H1 (cell line): ENCODE results near the gene CLEC2D. TPM values are rescaled to one million over a fixed set of nuclear protein-coding genes. Genes with fewer than 3 reads are reported as not detected.
A peak's percentile ranks its signal among the peaks of the same experiment; 100 is the strongest.

Experiments used
- HDAC2 ChIP-seq, 2 experiments: fragments of 300-600 bp in 1 of 2; sonication (generic) in 1 of 2; IDR thresholded peaks; 2 replicates each; pipeline ENCODE4 v1.6.1; 2011 to 2012; ENCODE audit warnings: low read depth in 2 of 2, low read length in 2 of 2, mild to moderate bottlenecking in 2 of 2, moderate library complexity in 2 of 2, borderline replicate concordance in 1 of 2, inconsistent platforms in 1 of 2
- KDM4A ChIP-seq: IDR thresholded peaks from one replicate; pipeline ENCODE4 v1.7.1; 2012; ENCODE audit warnings: low read depth, mild to moderate bottlenecking, moderate library complexity, low read length, inconsistent platforms; ENCODE audit not compliant: severe bottlenecking
- PHF8 ChIP-seq: fragments of 200-600 bp; sonication (generic); conservative IDR thresholded peaks from 2 replicates; pipeline ENCODE4 v1.7.1; 2012; ENCODE audit warnings: low read depth, mild to moderate bottlenecking, inconsistent platforms, low read length, moderate library complexity
- POLR2A ChIP-seq, 2 experiments: IDR thresholded peaks; 1 replicate in 1 of 2; 2 replicates in 1 of 2; pipeline ENCODE4 v1.6.1; 2011; ENCODE audit warnings: low read depth in 2 of 2, low read length in 2 of 2, mild to moderate bottlenecking in 2 of 2; ENCODE audit errors: control extremely low read depth in 1 of 2
- POLR2AphosphoS5 ChIP-seq: IDR thresholded peaks from 2 replicates; pipeline ENCODE4 v1.6.1; 2011; ENCODE audit warnings: low read depth, low read length
- RNF2 ChIP-seq: fragments of 200-900, 300-1000 bp; sonication (generic); IDR thresholded peaks from 2 replicates; pipeline ENCODE4 v1.7.1; 2016; ENCODE audit warnings: borderline replicate concordance, low read depth, mild to moderate bottlenecking, antibody characterized with exemption, low read length; ENCODE audit not compliant: poor library complexity, severe bottlenecking; ENCODE audit errors: missing control alignments
- SAP30 ChIP-seq: fragments of 300-600 bp; sonication (generic); IDR thresholded peaks from 2 replicates; pipeline ENCODE4 v1.7.1; 2012; ENCODE audit warnings: low read length, moderate library complexity, mild to moderate bottlenecking, inconsistent platforms; ENCODE audit not compliant: insufficient read depth, insufficient replicate concordance
- SIN3A ChIP-seq, 2 experiments: IDR thresholded peaks in 1 of 2; conservative IDR thresholded peaks in 1 of 2; 2 replicates each; pipeline ENCODE4 v1.6.1; 2011 to 2012; ENCODE audit warnings: low read length in 2 of 2, improper control_type of control experiment in 1 of 2, low read depth in 1 of 2, mild to moderate bottlenecking in 1 of 2
- SUZ12 ChIP-seq: fragments of 200-600 bp; sonication (generic); IDR thresholded peaks from 2 replicates; pipeline ENCODE4 v1.6.1; 2012; ENCODE audit warnings: mild to moderate bottlenecking, inconsistent platforms, low read length, moderate library complexity, mixed read lengths
- TAF1 ChIP-seq: IDR thresholded peaks from 2 replicates; pipeline ENCODE4 v1.6.1; 2011; ENCODE audit warnings: mild to moderate bottlenecking, low read depth, low read length
- TBP ChIP-seq: IDR thresholded peaks from 2 replicates; pipeline ENCODE4 v1.6.1; 2011; ENCODE audit warnings: low read depth, low read length, improper control_type of control experiment
- polyA plus RNA-seq, 7 experiments: library from polyadenylated mRNA; depleted of rRNA in 3 of 7; stranded (reverse) in 5 of 7; unstranded in 2 of 7; fragments of >200 nt in 5 of 7; fragments of 200-250 nt in 2 of 7; gene quantifications; 1 replicate in 5 of 7; 2 replicates in 1 of 7; 4 replicates in 1 of 7; pipeline versions ENCODE4 v1.2.1 to v1.2.3, GENCODE V29; 2011 to 2013; ENCODE audit warnings: missing spikeins in 2 of 7, mixed read lengths in 2 of 7
- total RNA-seq: library from RNA; stranded (reverse); fragmentation: NEBNext Ultra II Directional; extraction: Animal tissue kit (Norgen Biotek cat#: 25700); gene quantifications from 2 replicates; pipeline ENCODE4 v1.2.1, GENCODE V29; 2021
- TF ChIP-seq, protein P1 (sequence below): IDR thresholded peaks from 2 replicates; pipeline ENCODE4 v1.6.1; 2011; ENCODE audit warnings: low read depth, mild to moderate bottlenecking, low read length; ENCODE audit not compliant: insufficient read depth
- TF ChIP-seq, protein P2 (sequence below): IDR thresholded peaks from 2 replicates; pipeline ENCODE4 v1.6.1; 2012; ENCODE audit warnings: inconsistent platforms

CLEC2D gene
- total and polyA plus RNA-seq, 2 of the 8 experiments (the other 6 are each of a cell fraction or from before 2014, with no cell fraction given) = 4.2 to 6.2 TPM

- peak; percentile 73 for TF ChIP-seq PHF8
- TF ChIP-seq TBP = peak; percentile 46; the same call in 1 of the 2 replicates
- TF ChIP-seq SAP30 = peak; percentile 59
- TF ChIP-seq, protein P1, sequence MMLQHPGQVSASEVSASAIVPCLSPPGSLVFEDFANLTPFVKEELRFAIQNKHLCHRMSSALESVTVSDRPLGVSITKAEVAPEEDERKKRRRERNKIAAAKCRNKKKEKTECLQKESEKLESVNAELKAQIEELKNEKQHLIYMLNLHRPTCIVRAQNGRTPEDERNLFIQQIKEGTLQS = no peak
- TF ChIP-seq, protein P2, sequence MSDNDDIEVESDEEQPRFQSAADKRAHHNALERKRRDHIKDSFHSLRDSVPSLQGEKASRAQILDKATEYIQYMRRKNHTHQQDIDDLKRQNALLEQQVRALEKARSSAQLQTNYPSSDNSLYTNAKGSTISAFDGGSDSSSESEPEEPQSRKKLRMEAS = peak; percentile 34; the same call in 1 of the 2 replicates
- TF ChIP-seq POLR2AphosphoS5 = no peak
- TF ChIP-seq TAF1 = peak; percentile 51
- no peak for TF ChIP-seq RNF2
- TF ChIP-seq SIN3A (conservative IDR thresholded peaks at IDR 0.05 in 1 of 2, IDR thresholded peaks at IDR 0.05 in 1 of 2; ENCODE audit: low read depth in 1 of 2, low read length in 2 of 2) = 0 out of 4 replicates have a peak, but pooled peaks have one; percentile 32 to 74
- TF ChIP-seq POLR2A (IDR thresholded peaks at IDR 0.05; ENCODE audit: control extremely low read depth in 1 of 2, low read depth in 2 of 2, low read length in 2 of 2) = peak; percentile 82 to 87
- peak; percentile 74 for TF ChIP-seq KDM4A
- TF ChIP-seq SUZ12 = peak; percentile 27; the same call in 1 of the 2 replicates
- peak in 1 of 2 experiments; percentile 55; a peak in 1 of 4 replicates for TF ChIP-seq HDAC2 (IDR thresholded peaks at IDR 0.05; ENCODE audit: borderline replicate concordance in 1 of 2, low read depth in 2 of 2, low read length in 2 of 2)
Measured at GRCh38 chr12:9647825-9648700, 21.4 kb upstream of the CLEC2D start (continued).
